GM21367 (cell line): ENCODE measurements around the gene VWC2.

Experiments
- ATAC-seq: cut with Tn5 transposase; IDR thresholded peaks from one replicate; pipeline ENCODE4 v1.9.1; 2021; ENCODE audit not compliant: unreplicated experiment

The VWC2 gene

DNA sequence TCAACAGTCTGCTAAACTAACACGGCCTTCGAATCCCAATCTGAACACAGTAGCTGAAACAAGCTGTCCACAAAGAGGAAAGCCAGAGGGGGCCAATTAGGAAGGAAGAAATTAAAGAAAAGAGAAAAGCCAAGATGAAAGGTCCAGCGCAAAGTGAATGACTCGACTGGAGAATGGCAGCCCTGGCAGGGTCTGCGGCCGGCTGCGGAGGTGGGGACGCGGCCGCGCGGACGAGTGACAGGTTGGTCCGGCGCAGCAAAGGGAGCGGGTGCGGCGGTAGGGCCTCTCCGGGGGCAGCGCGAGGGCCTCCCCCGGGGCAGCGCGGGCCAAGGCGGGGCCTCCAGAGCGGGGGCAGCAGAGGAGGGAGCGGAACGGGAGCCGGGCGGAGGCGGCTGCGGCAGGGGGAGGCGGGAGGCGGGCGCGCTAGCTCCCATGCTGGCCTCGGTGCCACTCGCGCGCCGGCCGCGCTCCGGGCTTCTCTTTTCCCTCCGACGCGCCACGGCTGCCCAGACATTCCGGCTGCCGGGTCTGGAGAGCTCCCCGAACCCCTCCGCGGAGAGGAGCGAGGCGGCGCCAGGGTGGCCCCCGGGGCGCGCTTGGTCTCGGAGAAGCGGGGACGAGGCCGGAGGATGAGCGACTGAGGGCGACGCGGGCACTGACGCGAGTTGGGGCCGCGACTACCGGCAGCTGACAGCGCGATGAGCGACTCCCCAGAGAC, at the start of gene VWC2:
TSS of gene VWC2 (plus strand) at position 421 of the 718 bp plus-strand sequence. CDS start 1,798 bp downstream, outside the sequence.
- no peak for ATAC-seq

- no peak for ATAC-seq
Measured at GRCh38 chr7:49724071-49724470, 49.4 kb upstream of the VWC2 start.

DNA sequence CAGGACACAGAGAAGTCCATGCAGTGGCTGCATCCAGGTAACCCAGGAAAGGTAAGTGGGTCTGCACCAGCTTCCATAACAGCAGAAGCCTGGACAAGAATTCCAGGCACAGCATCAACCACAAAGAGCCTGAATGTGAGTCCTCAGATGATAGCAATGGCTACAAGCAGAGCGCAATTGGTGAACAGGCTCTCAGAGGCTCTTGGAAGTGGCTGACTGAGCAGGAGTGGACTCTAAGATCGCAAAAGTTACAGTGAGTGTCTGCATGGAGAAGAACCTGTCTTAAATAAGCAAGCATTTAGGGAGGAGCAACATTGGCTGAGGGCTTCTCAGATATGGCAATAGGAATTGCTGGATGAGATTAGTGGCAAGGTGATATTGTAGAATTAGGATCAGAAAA, 41.6 kb upstream of the VWC2 start:
- no peak for ATAC-seq

- no peak for ATAC-seq
Measured at GRCh38 chr7:49762666-49763065, 10.8 kb upstream of the VWC2 start.

DNA sequence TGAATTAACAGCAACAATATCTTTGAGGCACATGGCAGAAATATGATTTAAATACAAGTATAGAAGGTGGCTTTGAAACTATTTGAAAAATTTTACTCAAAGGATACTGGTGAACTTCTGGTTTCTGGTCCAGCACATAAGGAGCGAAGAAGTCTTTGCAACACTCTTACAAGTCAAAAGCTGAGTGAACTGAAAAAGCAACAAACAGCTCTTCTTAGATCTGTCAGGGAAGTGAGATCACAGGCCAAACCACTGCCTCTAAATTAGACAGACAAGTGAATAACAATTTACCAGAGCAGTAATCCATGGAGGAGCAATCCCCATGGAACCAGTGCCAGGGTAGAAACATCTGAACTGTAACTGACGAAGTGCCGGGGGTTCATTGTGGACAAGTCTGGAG, 9.6 kb upstream of the VWC2 start:
- no peak for ATAC-seq

- ATAC-seq = peak; percentile 84
Measured at GRCh38 chr7:49766966-49767365, 6.5 kb upstream of the VWC2 start.

GRCh38 chr7:49767719-49768118, 5.7 kb upstream of the VWC2 start:
- ATAC-seq = peak; percentile 29

DNA sequence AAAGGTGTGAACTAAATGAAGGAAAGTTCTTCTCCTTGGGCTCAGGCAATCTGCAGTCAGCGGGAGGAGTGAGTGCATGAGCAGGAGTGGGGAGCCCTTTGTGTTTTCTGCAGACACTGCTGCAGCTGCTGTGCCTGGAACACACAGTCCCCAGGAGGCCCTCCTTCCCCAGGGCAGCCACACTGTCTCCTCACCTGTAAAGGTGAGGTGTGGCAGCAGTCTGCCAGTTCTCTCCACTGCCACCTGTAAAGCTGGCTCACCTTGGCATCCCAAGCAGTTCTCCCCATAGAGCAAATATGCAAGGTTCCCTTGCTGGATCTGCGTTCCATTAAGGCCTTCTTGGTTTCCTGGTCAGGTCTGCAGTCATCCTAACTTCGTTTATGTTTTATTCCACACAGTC, 5.2 kb upstream of the VWC2 start:
- ATAC-seq = no peak

GRCh38 chr7:49768835-49769234, 4.6 kb upstream of the VWC2 start:
- no peak for ATAC-seq

DNA sequence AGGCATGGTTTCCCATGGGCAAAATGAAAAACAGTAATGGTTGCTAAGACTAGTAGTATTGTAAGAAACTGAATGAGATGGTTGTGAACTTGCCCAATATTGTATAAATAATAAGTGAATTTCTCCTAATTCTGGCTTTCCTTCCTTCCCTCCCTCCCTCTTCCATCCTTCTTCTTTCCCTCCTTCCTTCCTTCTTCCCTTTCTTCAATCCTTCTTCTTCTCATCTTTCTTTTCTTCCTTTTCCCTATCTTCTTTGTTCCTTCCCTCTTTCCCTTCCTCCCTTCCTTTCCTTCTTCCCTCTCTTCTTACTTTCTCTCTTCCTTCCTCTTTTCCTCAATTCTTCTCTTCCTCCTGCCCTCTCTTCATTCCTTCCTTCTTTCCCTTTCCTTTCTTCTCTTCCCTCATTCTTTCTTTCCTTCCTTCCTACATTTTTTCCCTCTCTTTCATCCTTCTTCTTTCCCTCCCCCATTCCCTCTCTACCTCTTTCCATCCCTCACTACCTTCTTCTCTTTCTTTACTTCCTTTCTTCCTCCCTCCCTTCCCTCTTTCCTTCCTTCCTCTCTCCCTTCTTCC, 4.1 kb upstream of the VWC2 start:
- no peak for ATAC-seq

DNA sequence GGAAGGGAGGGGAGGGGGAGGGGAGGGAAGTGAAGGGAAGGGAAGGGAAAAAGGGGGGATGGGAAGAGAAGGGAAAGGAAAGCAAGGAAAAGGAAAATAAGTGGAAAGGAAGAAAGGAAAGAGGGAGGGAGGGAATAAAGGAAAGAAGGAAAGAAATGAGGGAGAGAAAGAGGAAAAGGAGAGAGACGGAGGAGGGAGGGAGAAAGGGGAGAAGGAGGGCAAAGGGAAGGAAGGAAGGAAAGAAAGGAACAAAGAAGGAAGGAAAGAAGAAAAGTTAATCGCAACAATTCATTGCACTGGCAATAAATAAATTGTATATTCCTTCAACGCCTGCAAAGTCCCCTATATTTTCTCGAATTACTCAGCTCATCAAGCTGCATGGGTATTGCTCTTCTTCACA, 2.6 kb upstream of the VWC2 start:
- ATAC-seq = no peak

- peak; percentile 37 for ATAC-seq
Measured at GRCh38 chr7:49771427-49772176, 1.8 kb upstream of the VWC2 start.

- ATAC-seq = no peak
Measured at GRCh38 chr7:49772916-49773217, 571 bp upstream of the VWC2 start.

GRCh38 chr7:49773936-49774458, 559 bp downstream of the VWC2 start:
- no peak for ATAC-seq

- no peak for ATAC-seq
Measured at GRCh38 chr7:49774459-49775064, 1.1 kb downstream of the VWC2 start.

- no peak for ATAC-seq
Measured at GRCh38 chr7:49775065-49775948, 1.9 kb downstream of the VWC2 start.

DNA sequence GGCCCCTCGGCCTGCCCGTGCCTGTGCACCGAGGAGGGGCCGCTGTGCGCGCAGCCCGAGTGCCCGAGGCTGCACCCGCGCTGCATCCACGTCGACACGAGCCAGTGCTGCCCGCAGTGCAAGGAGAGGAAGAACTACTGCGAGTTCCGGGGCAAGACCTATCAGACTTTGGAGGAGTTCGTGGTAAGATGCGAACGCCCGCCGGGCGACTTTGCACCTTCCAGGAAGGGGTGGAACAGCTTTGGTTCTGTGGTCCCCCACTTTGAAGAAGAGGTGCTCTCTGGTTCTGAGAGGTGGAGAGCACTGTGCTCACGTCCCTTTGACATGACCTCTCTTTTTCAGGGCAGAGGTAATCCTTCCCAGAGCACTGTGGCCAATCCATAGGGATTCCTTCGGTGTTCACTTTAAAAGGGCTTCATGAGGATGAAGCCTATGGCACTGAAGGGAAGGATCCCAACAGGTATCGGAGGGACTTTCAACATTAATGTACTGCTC, 2.6 kb downstream of the VWC2 start:
- no peak for ATAC-seq

- ATAC-seq = no peak
Measured at GRCh38 chr7:49776994-49777393, 3.6 kb downstream of the VWC2 start.

DNA sequence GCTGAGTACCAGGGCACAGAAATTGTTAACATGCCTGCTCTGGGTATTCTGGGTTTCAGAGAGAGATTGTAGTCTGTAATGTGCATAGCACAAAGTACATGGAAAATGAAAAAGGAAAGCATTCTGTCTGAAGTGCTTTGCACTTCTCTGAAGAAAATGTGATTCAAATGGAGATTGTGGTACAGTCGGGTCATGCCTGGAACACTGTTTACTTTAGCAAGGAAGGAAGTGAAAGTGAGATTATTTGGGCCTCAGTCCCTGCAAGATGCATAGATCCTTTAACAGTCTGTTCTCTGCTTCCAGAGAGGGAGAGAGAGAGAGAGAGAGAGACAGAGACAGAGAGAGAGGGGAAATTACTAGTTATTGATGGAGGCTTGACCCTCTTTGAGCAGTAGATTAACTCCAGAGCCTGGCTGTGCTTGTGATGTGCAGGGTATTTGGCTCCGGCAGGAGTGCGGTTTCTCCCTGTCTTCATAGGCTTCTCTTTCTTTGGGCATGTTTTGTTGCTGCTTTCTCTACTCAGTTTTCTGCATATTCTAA, 5.4 kb downstream of the VWC2 start:
- no peak for ATAC-seq

DNA sequence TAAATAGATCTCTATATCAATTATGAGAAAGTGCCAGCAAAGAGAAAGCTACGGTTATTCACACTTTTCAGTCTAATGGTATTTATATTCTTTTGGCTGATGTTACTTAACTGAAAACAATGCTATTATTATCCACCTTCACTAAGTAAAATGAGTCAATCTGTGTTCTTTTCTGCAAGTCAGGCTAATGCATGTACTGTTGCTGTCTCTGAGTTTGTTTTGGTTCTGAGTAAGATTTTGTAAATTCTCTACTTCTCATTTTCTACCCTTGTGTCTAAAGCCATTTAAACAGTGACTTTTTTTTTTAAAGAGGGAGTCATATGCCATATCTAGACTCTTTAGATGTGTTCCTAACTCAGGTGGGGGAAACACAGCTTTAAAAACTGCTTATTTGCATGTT, 7.5 kb downstream of the VWC2 start:
- no peak for ATAC-seq
